HCT116 (cell line): ENCODE measurements around the gene GABBR2.

Source experiments
- CTCF ChIP-seq, 3 experiments: fragments of 200-600 bp in 1 of 3; sonication (generic) in 1 of 3; IDR thresholded peaks in 2 of 3; conservative IDR thresholded peaks in 1 of 3; 2 replicates each; pipeline ENCODE4 v1.5.1; 2012 to 2017; ENCODE audit warnings: low read depth in 2 of 3, low read length in 2 of 3, antibody characterized with exemption in 1 of 3, borderline replicate concordance in 1 of 3, control low read depth in 1 of 3, mild to moderate bottlenecking in 1 of 3, mixed read lengths in 1 of 3, mixed run types in 1 of 3, moderate library complexity in 1 of 3; ENCODE audit not compliant: insufficient read depth in 1 of 3
- EZH2 ChIP-seq: fragments of 200-600 bp; sonication (generic); IDR thresholded peaks from 2 replicates; pipeline ENCODE4 v1.6.1; 2017; ENCODE audit warnings: antibody characterized with exemption, mixed run types

GRCh38 chr9:98432960-98433359, 275.8 kb downstream of the GABBR2 start:
- TF ChIP-seq CTCF (IDR thresholded peaks at IDR 0.05 in 2 of 3, conservative IDR thresholded peaks at IDR 0.05 in 1 of 3; ENCODE audit: borderline replicate concordance in 1 of 3, insufficient read depth in 1 of 3, low read depth in 2 of 3, low read length in 2 of 3) = no peak
- TF ChIP-seq EZH2 = no peak
